Coronary artery (tissue), 2 donors: ENCODE data around the gene SPATA20.

Experiments used
- DNase-seq: peaks from one replicate; pipeline ENCODE4 v3.0.0-alpha.2; 2017; ENCODE audit warnings: low spot score
- H3K27ac ChIP-seq, 2 donors: fragments of 200-600 bp; sonication (generic); one replicate each; pipeline ENCODE4 v1.5.1; 2016 to 2019
- H3K4me3 ChIP-seq: fragments of 200-600 bp; sonication (generic); 2 replicates; pipeline ENCODE4 v1.5.1; 2016; ENCODE audit warnings: mild to moderate bottlenecking, moderate library complexity
- CTCF ChIP-seq: fragments of 200-600 bp; sonication (generic); IDR thresholded peaks from one replicate; pipeline ENCODE4 v1.5.1; 2019; ENCODE audit warnings: antibody characterized with exemption

Gene SPATA20

GRCh38 chr17:50520483-50520882 lies 26.5 kb upstream of the SPATA20 start:
- TF ChIP-seq CTCF, result no peak
- DNase-seq, result no peak
- Histone ChIP-seq H3K4me3 (no peak overlapping the region), H3K27ac (no peak overlapping the region)

- H3K27ac ChIP-seq, result no peak overlapping the region
- no peak for TF ChIP-seq CTCF
- no peak for DNase-seq
- no peak overlapping the region for H3K4me3 ChIP-seq
Observed at GRCh38 chr17:50521514-50521913, 25.5 kb upstream of the SPATA20 start.

- no peak overlapping the region for H3K27ac ChIP-seq
- H3K4me3 ChIP-seq, result no peak overlapping the region
- no peak for TF ChIP-seq CTCF
- no peak for DNase-seq
Observed at GRCh38 chr17:50522766-50523165, 24.2 kb upstream of the SPATA20 start.

- no peak for DNase-seq
- Histone ChIP-seq H3K27ac (no peak overlapping the region), H3K4me3 (no peak overlapping the region)
- no peak for TF ChIP-seq CTCF
Observed at GRCh38 chr17:50523208-50523607, 23.8 kb upstream of the SPATA20 start.

GRCh38 chr17:50524838-50525237 lies 22.1 kb upstream of the SPATA20 start:
- DNase-seq, result no peak
- no peak for TF ChIP-seq CTCF
- Histone ChIP-seq H3K4me3 (no peak overlapping the region), H3K27ac (no peak overlapping the region)

GRCh38 chr17:50527155-50527762 lies 19.7 kb upstream of the SPATA20 start:
- no peak for DNase-seq
- Histone ChIP-seq H3K4me3 (no peak overlapping the region), H3K27ac (no peak overlapping the region)
- TF ChIP-seq CTCF, result no peak

GRCh38 chr17:50527949-50528474 lies 19.0 kb upstream of the SPATA20 start:
- Histone ChIP-seq H3K27ac (no peak overlapping the region), H3K4me3 (no peak overlapping the region)
- TF ChIP-seq CTCF, result no peak
- DNase-seq, result no peak
